NCI-H2227 treated with DMSO at 0.1 percent for 48 hours (cell line): ENCODE measurements around the gene CXorf38.
"Not testable (repeated sequence)": the region's sequence is repeated elsewhere in the genome, so short reads cannot be mapped to it uniquely, and the experiment has no call there.

ENCODE experiments used
- DNase-seq: peaks from one replicate; lab custom pipeline; 2025; lab: John Stamatoyannopoulos, UW

The CXorf38 gene

DNA sequence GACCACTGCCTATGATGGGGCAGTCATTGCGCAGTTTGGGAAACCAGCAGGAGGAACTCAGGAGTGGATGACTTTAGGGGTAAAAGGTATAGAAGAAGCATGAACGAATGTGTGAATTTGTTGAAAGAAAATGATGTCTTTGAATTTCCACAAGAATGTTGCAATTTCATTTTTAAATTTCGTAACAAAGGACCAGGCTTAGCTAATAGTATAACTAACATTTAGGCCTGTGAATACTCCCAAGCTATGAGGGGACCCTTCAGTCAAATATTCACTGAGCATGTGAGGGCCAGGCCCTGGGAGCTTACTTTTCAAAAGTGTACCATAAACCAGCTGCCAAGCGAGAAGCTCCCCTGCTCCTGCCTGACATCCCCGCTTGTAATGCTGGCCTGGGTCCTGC is 18.9 kb downstream of the CXorf38 start:
- no peak for DNase-seq

DNA sequence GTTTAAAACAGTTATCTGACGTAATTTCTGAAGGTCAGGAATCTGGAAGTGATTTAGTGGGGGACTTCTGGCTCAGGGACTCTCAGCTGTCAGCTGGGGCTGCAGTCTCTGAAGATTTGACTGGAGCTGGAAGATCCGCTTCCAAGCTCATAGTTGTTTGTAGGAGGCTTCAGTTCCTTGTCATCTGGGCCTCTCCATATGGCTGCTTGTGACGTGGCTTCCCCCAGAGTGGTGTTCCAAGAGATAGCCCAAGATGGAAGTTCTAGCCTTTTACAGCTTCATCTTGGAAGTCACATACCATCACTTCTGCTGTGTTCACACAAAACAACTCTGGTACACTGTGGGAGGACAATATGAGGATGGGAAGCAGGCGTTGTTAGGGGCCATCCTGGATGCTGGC is 22.1 kb downstream of the CXorf38 start:
- DNase-seq = no peak

DNA sequence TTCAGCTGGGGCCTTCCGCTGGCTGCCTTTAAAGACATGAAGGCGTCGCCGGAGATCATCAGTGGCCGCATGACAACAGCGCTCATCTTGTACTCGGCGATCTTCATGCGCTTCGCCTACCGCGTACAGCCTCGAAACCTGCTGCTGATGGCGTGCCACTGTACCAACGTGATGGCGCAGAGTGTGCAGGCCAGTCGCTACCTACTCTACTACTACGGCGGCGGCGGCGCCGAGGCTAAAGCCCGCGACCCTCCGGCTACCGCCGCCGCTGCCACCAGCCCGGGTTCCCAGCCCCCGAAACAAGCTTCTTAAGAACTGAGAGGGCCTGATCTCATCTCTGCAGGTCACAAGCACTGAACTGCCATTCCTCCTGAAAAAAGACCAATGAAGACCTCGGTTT is 23.7 kb downstream of the CXorf38 start:
- DNase-seq = no peak

DNA sequence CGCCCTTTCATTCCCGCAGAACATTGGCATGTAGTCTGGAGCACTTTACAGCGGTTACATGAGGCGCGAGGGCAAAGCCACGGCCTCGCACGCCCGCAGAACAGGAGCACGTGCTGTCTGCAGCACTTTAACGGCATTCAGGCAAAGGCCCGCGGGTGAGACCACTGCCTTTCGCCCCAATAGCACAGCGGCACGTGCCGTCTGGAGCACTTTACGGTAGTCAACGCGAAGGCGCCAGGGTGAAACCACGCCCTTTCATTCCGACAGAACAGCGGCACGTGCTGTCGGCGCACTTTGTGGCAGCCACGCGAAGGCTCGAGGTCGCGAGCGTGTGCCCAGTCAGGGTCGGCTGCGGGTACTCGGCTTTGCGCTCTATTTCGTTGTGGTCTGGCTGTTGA is 24.2 kb downstream of the CXorf38 start, which contains the start of gene MPC1L:
TSS of gene MPC1L (plus strand) at position 290 of the 398 bp plus-strand sequence. CDS start 138 bp downstream, outside the sequence.
- no peak for DNase-seq

DNA sequence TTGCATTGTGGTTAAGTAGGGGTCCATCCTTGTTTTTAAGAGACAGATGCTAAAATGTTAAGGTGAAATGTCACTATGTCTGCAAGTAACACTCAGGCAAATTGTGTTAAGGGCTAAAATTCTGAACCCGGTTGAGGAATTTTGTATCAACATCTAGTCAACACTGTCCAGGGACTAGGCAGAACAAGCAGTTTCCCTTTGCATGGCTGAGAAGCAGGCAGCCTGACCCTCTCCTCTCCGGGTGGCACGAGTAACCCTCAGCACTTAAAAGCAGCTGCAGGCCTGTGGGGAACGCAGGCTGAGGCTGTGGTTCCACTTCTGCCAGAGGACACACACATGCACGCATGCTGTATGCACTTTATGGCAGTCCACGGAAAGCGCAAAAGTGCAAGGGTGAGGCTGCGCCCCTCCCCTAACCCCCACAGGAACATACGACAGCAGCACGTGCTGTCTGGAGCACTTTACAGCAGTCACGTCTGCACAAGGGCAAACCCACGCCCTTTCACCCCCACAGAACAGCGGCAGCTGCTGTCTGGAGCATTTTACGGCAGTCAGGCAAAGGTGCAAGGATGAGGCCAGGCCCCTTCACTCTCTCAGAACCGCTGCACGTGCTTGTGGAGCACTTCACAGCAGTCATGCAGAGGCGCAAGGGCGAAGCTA is 24.8 kb downstream of the CXorf38 start:
- DNase-seq = no peak

DNA sequence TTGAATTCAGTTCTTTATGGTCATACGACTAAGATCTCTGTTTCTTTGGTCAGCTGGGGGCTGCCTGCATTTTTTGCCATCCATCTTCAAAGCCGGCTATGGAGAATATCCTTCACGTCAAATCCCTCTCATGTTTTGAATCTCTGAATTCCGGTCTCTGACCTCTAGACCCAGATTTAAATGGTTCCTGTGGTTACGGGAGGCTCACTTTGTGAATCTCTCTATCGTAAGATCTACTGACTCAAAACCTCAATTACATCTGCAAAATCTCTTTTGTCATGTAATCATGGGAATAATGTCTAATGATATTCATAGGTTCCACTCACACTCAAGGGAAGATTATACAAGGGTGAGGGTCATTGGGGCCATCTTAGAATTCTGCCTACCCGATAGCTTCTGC is 29.8 kb downstream of the CXorf38 start:
- no peak for DNase-seq

DNA sequence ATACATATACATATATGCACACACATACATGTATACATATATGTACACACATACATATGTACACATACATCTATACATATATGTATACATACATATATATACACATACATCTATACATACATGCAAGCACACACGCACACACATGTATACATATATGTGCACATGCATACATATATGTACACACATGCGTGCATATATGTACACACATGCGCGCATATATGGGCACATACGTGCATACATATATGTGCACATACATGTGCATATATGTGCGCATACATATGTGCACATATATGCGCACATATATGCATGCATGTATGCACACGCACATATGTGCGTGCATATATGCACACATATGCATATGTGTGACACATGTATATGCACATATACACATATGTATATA is 31.4 kb downstream of the CXorf38 start:
- DNase-seq = no peak

DNA sequence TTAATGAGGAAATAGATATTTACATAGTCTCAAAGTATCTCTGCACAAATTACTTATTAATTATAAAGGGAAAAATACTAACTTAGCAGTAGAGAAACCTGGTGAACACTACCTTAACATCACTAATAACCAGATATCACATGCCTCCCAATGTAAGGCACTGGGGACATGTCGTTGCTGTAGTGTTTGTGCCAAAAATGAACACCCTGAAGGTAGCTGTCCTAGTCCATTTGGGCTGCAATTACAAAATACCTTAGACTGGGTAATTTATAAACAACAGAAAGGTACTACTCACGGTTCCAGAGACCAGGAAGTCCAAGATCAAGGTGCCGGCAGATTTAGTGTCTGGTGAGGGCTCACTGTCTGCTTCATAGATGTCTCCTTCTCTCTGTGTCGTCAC is 34.9 kb downstream of the CXorf38 start:
- DNase-seq = no peak

DNA sequence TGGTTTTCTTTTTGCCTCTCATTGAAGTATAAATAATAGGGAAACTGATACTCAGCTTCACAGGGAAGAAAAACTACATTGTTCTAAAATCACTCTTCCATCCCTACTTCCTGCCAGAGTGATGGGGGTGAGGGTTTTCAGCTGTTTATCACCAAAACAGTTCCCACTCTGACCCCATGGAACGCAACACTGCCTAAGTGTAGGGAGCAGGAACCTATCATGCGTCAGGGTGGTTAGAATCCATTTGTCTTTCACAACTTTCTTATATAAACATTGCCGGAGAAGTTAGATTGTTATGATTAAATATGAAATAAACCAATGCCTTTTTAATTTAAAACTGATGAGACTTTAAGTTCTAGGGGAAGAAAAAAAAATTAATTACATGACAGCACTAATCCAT is 40.0 kb downstream of the CXorf38 start:
- DNase-seq = no peak

DNA sequence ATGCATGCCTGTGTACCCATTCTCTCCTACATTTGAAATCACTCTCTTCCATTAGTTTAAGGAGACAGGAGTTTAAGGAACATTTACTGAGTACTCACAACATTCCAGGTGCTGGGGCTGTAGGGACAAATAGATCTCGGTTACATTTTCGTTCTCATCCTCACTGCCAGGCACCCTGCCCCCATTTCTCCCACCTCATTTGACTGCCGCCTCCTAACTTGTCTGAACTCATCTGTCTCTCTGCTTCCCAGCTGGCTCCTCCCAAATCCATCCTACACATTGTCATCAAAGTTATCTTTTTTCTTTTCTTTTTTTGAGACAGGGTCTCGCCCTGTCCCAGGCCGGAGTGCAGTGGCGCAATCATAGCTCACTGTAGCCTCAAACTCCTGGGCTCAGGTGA is 43.9 kb downstream of the CXorf38 start:
- DNase-seq = no peak

DNA sequence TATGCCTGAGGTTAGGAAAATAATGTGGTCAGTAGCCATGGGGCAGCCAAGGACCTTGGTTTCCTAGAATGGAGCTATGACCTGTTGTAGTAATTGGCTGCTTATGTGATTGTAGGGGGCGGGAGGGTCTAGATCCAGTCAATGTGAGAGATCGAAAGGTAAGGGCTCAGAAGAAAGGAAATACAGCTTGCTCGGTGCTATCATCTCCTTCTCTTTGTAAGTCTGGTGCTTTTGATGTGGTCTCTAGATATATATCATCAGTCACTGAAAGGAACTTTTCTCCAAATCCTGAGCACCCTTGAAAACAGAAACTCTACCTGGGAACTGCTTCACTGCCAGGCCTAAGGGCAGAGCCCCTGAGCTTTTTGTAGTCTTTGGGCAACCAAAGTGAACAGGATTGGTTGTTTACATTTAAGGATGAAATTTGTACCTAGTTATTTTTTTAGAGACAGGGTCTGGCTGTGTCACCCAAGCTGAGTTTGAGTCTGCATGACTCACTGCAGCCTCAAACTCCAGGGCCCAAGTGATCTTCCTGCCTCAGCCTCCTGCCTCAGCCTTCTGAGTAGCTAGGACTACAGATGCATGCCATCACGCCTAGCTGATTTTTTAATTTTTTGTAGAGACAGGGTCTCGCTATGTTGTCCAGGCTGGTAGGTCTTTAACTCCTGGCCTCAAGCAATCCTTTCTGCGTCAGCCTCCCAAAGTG is 57.6 kb downstream of the CXorf38 start:
- not testable (repeated sequence) for DNase-seq

DNA sequence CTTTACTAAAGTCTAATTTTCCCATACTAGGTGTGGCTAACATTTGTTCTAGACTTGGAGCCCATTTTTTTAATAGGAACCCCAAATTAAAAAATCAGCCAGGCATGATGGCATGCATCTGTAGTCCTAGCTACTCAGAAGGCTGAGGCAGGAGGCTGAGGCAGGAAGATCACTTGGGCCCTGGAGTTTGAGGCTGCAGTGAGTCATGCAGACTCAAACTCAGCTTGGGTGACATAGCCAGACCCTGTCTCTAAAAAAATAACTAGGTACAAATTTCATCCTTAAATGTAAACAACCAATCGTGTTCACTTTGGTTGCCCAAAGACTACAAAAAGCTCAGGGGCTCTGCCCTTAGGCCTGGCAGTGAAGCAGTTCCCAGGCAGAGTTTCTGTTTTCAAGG is 59.7 kb downstream of the CXorf38 start:
- DNase-seq = not testable (repeated sequence)

DNA sequence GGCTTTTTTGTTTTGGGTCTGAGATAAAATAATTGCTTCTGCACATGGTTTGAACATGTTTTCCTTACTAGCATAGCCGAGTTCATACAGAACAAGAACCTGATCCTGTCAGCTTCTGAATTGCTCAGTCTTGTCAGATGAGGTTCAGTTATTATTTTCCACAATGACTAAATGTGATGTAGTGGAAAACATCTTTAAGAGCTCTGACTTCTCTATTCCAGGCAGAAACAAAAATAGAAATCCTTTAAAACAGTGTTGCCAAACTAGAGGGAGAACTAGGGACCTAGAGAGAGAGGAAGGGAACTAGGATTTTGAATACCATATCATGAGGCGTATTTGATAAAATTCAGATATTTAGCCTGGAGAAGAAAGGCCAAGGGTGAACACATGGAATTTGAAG is 64.5 kb downstream of the CXorf38 start:
- DNase-seq = no peak

DNA sequence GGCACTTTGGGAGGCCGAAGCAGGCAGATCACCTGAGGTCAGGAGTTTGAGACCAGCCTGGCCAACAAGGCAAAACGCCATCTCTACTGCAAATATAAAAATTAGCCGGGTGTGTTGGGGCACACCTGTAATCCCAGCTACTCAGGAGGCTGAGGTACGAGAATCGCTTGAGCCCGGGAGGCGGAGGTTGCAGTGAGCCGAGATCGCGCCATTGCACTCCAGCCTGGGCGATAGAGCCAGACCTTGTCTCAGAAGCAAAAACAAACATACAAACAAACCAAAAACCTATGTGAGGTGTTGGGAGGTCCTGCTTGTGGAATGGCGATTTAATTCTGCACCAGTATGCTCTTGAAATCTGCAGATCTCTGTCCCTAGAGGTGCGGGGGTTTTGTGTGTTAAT is 65.2 kb downstream of the CXorf38 start:
- not testable (repeated sequence) for DNase-seq

DNA sequence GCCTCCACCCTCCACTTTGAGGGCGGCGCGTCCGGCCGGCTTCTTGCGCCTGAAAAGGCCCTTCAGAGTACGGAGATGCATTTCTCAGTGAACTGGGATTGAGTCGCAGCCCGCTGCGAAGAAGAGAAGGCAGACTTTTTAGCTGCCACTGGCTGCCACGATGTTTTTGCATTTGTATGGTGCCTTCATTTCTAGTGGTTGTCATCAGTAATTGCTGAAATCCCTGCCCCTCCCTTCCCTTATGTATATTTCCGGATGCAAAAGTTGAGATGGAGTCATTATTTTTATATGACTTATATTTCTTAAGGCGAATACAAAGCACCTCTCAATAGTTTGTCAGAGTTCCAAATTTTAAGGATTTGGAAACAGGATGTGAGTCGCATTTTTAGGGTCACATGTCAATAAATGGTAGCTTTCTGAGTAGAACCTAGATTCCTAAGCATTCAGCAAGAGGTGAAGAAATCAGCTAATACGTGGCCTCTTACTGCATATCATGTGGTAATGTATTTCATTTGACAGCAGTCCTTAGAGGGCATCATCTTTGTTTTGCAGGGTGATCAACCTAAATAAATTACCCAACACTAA is 65.9 kb downstream of the CXorf38 start:
- no peak for DNase-seq

DNA sequence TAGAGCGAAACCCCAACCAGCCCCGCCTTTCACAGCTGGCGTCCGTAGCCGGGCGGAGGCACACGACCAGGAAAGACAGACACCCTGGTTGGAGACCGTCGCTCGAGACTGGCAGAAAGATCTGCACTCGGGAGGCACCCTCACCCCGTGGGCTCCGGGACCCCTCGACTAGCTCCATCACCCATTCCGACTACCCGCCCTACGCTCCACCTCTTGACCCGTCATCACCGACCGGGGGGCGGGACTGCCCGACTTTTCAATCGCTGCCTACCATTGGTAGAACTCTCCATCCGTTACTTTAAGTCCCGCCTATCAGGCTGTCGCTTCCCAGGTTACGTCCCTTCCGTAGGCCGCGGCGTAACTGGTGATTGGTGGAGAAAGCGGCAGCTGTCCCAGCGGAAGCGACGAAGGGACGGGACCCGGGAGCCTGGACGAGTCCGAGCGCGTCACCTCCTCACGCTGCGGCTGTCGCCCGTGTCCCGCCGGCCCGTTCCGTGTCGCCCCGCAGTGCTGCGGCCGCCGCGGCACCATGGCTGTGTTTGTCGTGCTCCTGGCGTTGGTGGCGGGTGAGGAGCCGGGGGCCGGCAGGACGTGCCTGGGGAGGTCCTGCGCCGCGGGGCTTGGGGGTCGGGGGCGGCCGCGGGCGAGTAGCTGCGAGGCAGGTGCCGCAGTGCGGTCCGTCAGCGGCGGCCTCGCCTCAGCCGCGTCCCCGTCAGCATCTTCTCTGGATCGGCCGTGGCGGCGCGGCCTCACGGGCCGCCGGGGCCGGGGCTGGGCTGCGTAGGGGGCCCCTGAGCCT is 66.6 kb downstream of the CXorf38 start, which contains the start of gene ATP6AP2:
TSS of gene ATP6AP2 (plus strand) at position 434 of the 799 bp plus-strand sequence. CDS start at position 530, 96 bp downstream.
- DNase-seq = peak; percentile 96

DNA sequence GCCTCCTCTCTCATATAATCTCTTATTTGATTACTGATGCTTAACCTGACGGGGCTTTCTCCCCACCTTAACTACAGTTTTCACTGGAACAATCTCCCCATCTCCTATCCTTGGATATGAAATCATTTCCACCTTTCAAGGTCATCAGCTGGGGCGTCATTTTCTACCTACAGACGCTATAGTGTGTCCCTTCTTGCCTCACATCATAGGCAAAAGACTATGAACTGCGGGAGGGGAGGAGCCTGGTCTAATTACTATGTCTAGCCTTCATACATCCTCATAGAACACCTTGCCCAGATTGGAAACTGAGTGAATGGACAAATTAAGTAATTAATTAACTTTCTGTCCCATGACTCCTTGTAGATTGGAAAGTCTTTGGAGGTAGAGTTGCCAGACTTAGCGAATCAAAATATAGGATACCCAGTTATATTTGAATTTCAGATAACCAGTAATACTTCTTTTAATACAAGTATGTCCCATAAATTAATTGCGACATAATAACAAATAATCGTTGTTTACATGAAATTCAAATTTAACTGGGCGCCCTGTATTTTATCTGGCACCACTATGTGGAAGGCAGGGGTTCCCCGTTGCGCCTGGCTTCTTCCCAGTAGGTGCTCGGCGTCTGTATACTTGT is 67.3 kb downstream of the CXorf38 start:
- peak; percentile 36 for DNase-seq

DNA sequence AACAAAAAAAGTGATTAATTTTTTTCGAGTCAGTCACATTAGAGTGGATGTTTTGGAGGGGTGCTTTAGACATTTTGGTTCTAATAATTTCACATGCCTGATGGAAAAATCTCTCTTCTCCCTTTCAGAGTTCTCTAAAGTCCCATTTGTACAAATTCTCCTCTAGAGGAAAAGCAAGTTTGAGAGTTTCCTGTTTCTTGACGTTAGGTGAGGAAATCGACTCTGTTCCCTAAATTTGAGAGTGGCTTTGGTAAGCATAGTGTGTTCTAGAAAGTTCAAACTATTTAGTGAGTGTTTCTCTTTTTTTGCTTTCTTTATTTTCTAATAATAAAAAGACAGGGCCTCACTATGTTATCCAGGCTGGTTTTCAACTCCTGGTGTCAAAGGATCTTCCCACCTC is 68.2 kb downstream of the CXorf38 start:
- no peak for DNase-seq

DNA sequence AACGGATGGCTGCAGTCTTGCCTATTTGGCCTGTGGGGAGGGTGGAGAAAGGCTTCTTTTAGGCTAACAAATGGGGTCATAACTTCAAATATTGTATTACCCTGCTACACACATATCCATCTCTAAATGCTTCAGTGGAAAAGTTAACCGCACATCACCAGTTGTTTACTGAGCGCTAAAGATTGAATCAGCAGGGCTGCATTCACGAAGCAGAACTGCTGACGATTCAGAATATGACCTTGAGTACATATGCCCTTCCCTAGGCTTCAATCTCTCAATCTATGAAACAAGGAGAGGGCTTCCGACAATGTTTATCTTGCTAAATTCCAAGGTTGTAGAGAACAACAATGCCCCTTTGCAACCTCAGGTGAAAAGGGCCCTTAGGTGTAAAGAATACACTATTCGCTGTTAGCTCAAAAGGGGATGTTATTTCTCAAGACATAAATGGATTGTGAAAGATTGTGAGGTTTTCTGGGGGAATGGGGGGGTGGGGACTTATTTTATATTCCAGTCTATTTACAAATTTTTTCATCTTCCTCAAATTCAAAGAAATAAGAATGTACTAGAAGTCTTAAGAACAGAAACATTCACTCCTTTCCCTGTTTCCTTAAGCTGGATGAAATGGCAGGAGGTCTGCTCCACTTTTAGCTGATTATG is 69.2 kb downstream of the CXorf38 start:
- no peak for DNase-seq
